ENCODE results near the gene CCL26. TPM values are rescaled to one million over a fixed set of nuclear protein-coding genes. Genes with fewer than 3 reads are reported as not detected.

CCL26 gene
- total and polyA plus RNA-seq, 2 donors from 2014 or later, result 0.88 TPM; not detected in 1

DNA sequence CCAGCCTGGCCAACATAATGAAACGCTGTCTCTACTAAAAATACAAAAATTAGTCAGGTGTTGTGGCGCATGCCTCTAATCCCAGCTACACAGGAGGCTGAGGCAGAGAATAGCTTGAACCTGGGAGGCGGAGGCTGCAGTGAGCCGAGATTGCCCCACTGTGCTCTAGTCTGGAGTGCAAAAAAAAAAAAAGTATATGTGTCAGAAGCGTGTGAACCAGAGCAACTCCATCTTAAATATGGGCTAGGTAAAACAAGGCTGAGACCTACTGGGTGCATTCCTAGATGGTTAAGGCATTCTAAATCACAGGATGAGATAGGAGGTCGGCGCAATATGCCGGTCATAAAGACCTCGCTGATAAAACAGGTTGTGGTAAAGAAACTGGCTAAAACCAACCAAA, 35.4 kb upstream of the CCL26 start:
- no peak for DNase-seq
- intact Hi-C loops (cut with DNase I), result no loop called here

DNA sequence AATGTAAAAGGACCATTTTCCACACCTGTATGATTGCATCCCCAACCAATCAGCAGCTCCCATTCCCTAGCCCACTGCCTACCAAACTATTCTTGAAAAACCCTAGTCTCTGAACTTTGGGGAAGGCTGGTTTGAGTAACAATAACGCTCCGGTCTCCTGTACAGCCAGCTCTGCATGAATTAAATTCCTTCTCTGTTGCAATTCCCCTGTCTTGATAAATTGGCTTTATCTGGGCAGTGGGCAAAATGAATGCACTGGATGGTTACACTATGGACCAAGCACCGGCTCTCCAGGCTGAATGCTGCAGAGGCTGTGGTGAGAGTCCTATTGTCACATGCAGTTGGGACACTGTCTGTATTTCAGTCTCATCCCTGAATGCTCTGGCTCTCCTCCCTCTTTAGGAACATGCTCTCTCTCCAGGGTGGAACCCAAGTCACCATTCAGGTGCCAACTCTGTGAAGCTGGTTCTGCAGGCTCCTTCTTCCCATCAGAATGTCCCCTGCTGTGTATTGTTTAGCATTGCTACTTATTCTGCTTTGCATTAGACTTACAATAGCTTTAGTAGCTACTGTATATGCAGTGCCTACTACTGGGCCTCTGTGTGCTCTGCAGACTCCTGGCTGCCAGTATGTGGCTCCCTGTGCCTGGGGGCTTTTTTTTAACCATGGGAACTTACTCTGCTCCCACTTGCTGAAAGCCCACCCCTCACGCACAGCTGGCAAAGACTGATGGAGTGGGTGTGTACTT, 34.7 kb upstream of the CCL26 start:
- Histone ChIP-seq H3K4me1 (ENCODE audit: control insufficient read depth in 2 of 3, insufficient read depth in 2 of 3, low read depth in 1 of 3, low read length in 3 of 3) (no peaks in the 10 kb centered on the region), H3K27me3 (ENCODE audit: control insufficient read depth, insufficient read depth, low read length) (no peaks in the 10 kb centered on the region), H3K4me3 (ENCODE audit: low read length in 3 of 3) (no peak overlapping the region), H3K36me3 (ENCODE audit: control insufficient read depth in 2 of 3, insufficient read depth in 3 of 3, low read length in 3 of 3) (no peaks in the 10 kb centered on the region), H3K9ac (ENCODE audit: low read length in 3 of 3) (no peak overlapping the region), H3K9me3 (ENCODE audit: control insufficient read depth in 2 of 3, insufficient read depth in 1 of 3, low read length in 3 of 3) (peaks cover 0 to 11% (median 0%) of the 10 kb centered on the region in 3 donors), H3K27ac (ENCODE audit: low read depth in 2 of 2, low read length in 2 of 2) (no peak overlapping the region)
- TF ChIP-seq, protein P1, sequence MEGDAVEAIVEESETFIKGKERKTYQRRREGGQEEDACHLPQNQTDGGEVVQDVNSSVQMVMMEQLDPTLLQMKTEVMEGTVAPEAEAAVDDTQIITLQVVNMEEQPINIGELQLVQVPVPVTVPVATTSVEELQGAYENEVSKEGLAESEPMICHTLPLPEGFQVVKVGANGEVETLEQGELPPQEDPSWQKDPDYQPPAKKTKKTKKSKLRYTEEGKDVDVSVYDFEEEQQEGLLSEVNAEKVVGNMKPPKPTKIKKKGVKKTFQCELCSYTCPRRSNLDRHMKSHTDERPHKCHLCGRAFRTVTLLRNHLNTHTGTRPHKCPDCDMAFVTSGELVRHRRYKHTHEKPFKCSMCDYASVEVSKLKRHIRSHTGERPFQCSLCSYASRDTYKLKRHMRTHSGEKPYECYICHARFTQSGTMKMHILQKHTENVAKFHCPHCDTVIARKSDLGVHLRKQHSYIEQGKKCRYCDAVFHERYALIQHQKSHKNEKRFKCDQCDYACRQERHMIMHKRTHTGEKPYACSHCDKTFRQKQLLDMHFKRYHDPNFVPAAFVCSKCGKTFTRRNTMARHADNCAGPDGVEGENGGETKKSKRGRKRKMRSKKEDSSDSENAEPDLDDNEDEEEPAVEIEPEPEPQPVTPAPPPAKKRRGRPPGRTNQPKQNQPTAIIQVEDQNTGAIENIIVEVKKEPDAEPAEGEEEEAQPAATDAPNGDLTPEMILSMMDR (IDR thresholded peaks at IDR 0.05; ENCODE audit: borderline replicate concordance, extremely low read depth, insufficient read depth), result no peak
- intact Hi-C loops (cut with DNase I), result no loop called here
- no peak for FAIRE-seq
- DNase-seq, result no peak

More for the DNA sequence above, 35.4 kb upstream of the CCL26 start:
- Histone ChIP-seq H3K9me3 (ENCODE audit: control insufficient read depth in 2 of 3, insufficient read depth in 1 of 3, low read length in 3 of 3) (peaks cover 0 to 11% (median 0%) of the 10 kb centered on the region in 3 donors), H3K4me3 (ENCODE audit: low read length in 3 of 3) (no peak overlapping the region), H3K27ac (ENCODE audit: low read depth in 2 of 2, low read length in 2 of 2) (no peak overlapping the region), H3K9ac (ENCODE audit: low read length in 3 of 3) (no peak overlapping the region), H3K36me3 (ENCODE audit: control insufficient read depth in 2 of 3, insufficient read depth in 3 of 3, low read length in 3 of 3) (no peaks in the 10 kb centered on the region), H3K27me3 (ENCODE audit: control insufficient read depth, insufficient read depth, low read length) (no peaks in the 10 kb centered on the region), H3K4me1 (ENCODE audit: control insufficient read depth in 2 of 3, insufficient read depth in 2 of 3, low read depth in 1 of 3, low read length in 3 of 3) (no peaks in the 10 kb centered on the region)
- TF ChIP-seq, protein P1 (IDR thresholded peaks at IDR 0.05; ENCODE audit: borderline replicate concordance, extremely low read depth, insufficient read depth), result no peak
- no peak for FAIRE-seq

DNA sequence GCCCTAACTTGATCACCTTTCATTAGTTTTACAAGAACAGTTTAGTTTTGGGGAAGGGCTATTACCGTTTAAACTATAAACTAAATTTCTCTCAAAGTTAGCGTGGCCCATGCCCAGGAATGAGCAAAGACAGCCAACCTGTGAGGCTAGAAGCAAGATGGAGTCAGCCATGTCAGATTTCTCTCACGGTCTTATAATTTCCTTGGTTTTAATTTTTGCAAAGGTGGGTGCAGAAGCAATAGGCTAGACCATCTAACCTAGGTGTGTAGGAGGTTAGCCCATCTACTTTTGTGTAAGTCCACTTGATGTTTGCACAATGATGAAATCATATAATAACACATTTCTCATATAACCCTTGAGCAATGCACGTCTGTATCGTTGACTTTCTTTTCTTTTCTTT, 32.7 kb upstream of the CCL26 start:
- no peak overlapping the region for H3K4me3 ChIP-seq (ENCODE audit: low read length in 3 of 3)
- TF ChIP-seq, protein P1 (IDR thresholded peaks at IDR 0.05; ENCODE audit: borderline replicate concordance, extremely low read depth, insufficient read depth), result no peak
- H3K4me1 ChIP-seq (ENCODE audit: control insufficient read depth in 2 of 3, insufficient read depth in 2 of 3, low read depth in 1 of 3, low read length in 3 of 3), result no peaks in the 10 kb centered on the region
- no peaks in the 10 kb centered on the region for H3K36me3 ChIP-seq (ENCODE audit: control insufficient read depth in 2 of 3, insufficient read depth in 3 of 3, low read length in 3 of 3)
- intact Hi-C loops (cut with DNase I), result no loop called here
- H3K27ac ChIP-seq (ENCODE audit: low read depth in 2 of 2, low read length in 2 of 2), result no peak overlapping the region
- no peaks in the 10 kb centered on the region for H3K27me3 ChIP-seq (ENCODE audit: control insufficient read depth, insufficient read depth, low read length)
- H3K9me3 ChIP-seq (ENCODE audit: control insufficient read depth in 2 of 3, insufficient read depth in 1 of 3, low read length in 3 of 3), result peaks cover 0 to 11% (median 0%) of the 10 kb centered on the region in 3 donors
- no peak overlapping the region for H3K9ac ChIP-seq (ENCODE audit: low read length in 3 of 3)
- FAIRE-seq (no peak), DNase-seq (no peak)
